HCT116 (cell line): ENCODE data around the gene ZNF581.

Source experiments
- POLR2A ChIP-seq: IDR thresholded peaks from 2 replicates; pipeline ENCODE4 v1.7.0; 2011; ENCODE audit warnings: borderline replicate concordance; ENCODE audit not compliant: insufficient read depth, insufficient read length; ENCODE audit errors: extremely low read depth
- POLR2AphosphoS5 ChIP-seq: IDR thresholded peaks from 2 replicates; pipeline ENCODE4 v1.6.1; 2011; ENCODE audit warnings: mild to moderate bottlenecking, low read depth, low read length, moderate library complexity
- RAD21 ChIP-seq: IDR thresholded peaks from 2 replicates; pipeline ENCODE4 v1.6.1; 2012; ENCODE audit warnings: low read depth, mild to moderate bottlenecking
- TCF7L2 ChIP-seq: IDR thresholded peaks from 2 replicates; pipeline ENCODE4 v1.7.0; 2011; ENCODE audit warnings: borderline replicate concordance, inconsistent platforms; ENCODE audit not compliant: insufficient read depth, insufficient read length; ENCODE audit errors: extremely low read depth
- YY1 ChIP-seq: IDR thresholded peaks from 2 replicates; pipeline ENCODE4 v1.6.1; 2011; ENCODE audit warnings: low read length, low read depth, moderate library complexity, mild to moderate bottlenecking; ENCODE audit not compliant: insufficient replicate concordance; ENCODE audit errors: extremely low read depth
- TF ChIP-seq, protein P1 (sequence below), 3 experiments: fragments of 200-600 bp in 1 of 3; sonication (generic) in 1 of 3; IDR thresholded peaks in 2 of 3; conservative IDR thresholded peaks in 1 of 3; 2 replicates each; pipeline ENCODE4 v1.5.1; 2012 to 2017; ENCODE audit warnings: low read depth in 2 of 3, low read length in 2 of 3, antibody characterized with exemption in 1 of 3, borderline replicate concordance in 1 of 3, control low read depth in 1 of 3, mild to moderate bottlenecking in 1 of 3, mixed read lengths in 1 of 3, mixed run types in 1 of 3, moderate library complexity in 1 of 3; ENCODE audit not compliant: insufficient read depth in 1 of 3
- TF ChIP-seq, protein P2 (sequence below): IDR thresholded peaks from 2 replicates; pipeline ENCODE4 v1.6.1; 2012

DNA sequence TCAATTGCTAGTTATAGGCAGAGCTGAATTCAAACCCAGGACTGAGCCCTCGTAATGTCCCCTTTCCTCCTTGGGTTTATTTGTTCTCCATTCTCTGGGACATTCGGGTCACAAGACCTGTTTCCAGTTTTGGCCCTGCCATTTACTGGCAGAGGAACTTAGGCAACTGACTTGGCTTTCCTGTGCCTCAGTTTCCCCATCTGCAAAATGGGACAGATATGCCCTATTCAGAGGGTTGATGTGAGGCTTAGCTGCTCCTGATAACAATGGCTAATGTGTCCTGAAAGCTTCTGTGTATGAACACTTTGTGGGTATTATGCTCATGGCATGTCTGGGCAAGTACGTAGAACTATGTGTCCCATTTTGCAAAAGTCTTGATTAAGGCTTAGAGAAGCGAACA, 42.4 kb upstream of the ZNF581 start:
- no peak for TF ChIP-seq POLR2AphosphoS5
- TF ChIP-seq, protein P1, sequence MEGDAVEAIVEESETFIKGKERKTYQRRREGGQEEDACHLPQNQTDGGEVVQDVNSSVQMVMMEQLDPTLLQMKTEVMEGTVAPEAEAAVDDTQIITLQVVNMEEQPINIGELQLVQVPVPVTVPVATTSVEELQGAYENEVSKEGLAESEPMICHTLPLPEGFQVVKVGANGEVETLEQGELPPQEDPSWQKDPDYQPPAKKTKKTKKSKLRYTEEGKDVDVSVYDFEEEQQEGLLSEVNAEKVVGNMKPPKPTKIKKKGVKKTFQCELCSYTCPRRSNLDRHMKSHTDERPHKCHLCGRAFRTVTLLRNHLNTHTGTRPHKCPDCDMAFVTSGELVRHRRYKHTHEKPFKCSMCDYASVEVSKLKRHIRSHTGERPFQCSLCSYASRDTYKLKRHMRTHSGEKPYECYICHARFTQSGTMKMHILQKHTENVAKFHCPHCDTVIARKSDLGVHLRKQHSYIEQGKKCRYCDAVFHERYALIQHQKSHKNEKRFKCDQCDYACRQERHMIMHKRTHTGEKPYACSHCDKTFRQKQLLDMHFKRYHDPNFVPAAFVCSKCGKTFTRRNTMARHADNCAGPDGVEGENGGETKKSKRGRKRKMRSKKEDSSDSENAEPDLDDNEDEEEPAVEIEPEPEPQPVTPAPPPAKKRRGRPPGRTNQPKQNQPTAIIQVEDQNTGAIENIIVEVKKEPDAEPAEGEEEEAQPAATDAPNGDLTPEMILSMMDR (IDR thresholded peaks at IDR 0.05 in 2 of 3, conservative IDR thresholded peaks at IDR 0.05 in 1 of 3; ENCODE audit: borderline replicate concordance in 1 of 3, insufficient read depth in 1 of 3, low read depth in 2 of 3, low read length in 2 of 3), result no peak
- TF ChIP-seq, protein P2, sequence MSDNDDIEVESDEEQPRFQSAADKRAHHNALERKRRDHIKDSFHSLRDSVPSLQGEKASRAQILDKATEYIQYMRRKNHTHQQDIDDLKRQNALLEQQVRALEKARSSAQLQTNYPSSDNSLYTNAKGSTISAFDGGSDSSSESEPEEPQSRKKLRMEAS, result no peak
- TF ChIP-seq POLR2A, result no peak
- no peak for TF ChIP-seq TCF7L2
- TF ChIP-seq YY1, result no peak
- no peak for TF ChIP-seq RAD21
